WTC11 (cell line): ENCODE data around the gene MYL11. TPM values are rescaled to one million over a fixed set of nuclear protein-coding genes. Genes with fewer than 3 reads are reported as not detected.
A peak's percentile ranks its signal among the peaks of the same experiment; 100 is the strongest.

Experiments used
- ATAC-seq: fragments of 200-7000 bp; cut with Tn5 transposase; 2 replicates; pipeline ENCODE4 v1.10.0; 2021; ENCODE audit warnings: mild to moderate bottlenecking, moderate library complexity
- CTCF ChIA-PET: fragments of 300-600 bp; sonication (Branson Sonifier 250); formaldehyde crosslinking; loops from one replicate; lab custom pipeline; 2021; ENCODE audit warnings: antibody characterized with exemption; lab: Charles Lee
- POLR2A ChIA-PET: fragments of 350-600 bp; sonication (Branson Sonifier 250); formaldehyde crosslinking; loops from one replicate; lab custom pipeline; 2021; ENCODE audit warnings: antibody characterized with exemption; lab: Charles Lee
- DNase-seq: peaks from one replicate; pipeline ENCODE4 v3.0.0; 2021; ENCODE audit warnings: low spot score
- H3K27ac Mint-ChIP-seq: 2 replicates; pipeline ENCODE4 v1.8.0; 2021; ENCODE audit warnings: mixed read lengths
- H3K27me3 Mint-ChIP-seq: 2 replicates; pipeline ENCODE4 v1.8.0; 2021; ENCODE audit warnings: low read depth, mild to moderate bottlenecking, moderate library complexity, mixed read lengths
- H3K36me3 Mint-ChIP-seq: 2 replicates; pipeline ENCODE4 v1.8.0; 2021; ENCODE audit warnings: mixed read lengths
- H3K4me1 Mint-ChIP-seq: 2 replicates; pipeline ENCODE4 v1.8.0; 2022; ENCODE audit warnings: mixed read lengths
- H3K4me3 Mint-ChIP-seq: 2 replicates; pipeline ENCODE4 v1.8.0; 2021; ENCODE audit warnings: mild to moderate bottlenecking, moderate library complexity, mixed read lengths
- H3K9me3 Mint-ChIP-seq: 2 replicates; pipeline ENCODE4 v1.8.0; 2021; ENCODE audit warnings: mixed read lengths
- ATF1 ChIP-seq: sonication (generic); formaldehyde crosslinking; IDR thresholded peaks from 2 replicates; pipeline ENCODE4 v1.8.1; 2023; ENCODE audit warnings: mild to moderate bottlenecking, moderate library complexity, missing genetic modification reagents
- ETV6 ChIP-seq: sonication (generic); formaldehyde crosslinking; IDR thresholded peaks from 2 replicates; pipeline ENCODE4 v1.8.1; 2022; ENCODE audit warnings: mild to moderate bottlenecking, missing genetic modification reagents
- GRHL2 ChIP-seq: fragments of 250-450 bp; sonication (Bioruptor Pico); IDR thresholded peaks from 2 replicates; pipeline ENCODE4 v1.8.0; 2022; ENCODE audit warnings: mild to moderate bottlenecking, moderate library complexity; ENCODE audit not compliant: insufficient replicate concordance, severe bottlenecking
- GTF2I ChIP-seq: fragments of 250-450 bp; sonication (Bioruptor Pico); conservative IDR thresholded peaks from 2 replicates; pipeline ENCODE4 v1.4.0; 2021; ENCODE audit warnings: mild to moderate bottlenecking
- JAZF1 ChIP-seq: fragments of 250-450 bp; sonication (Bioruptor Pico); IDR thresholded peaks from 2 replicates; pipeline ENCODE4 v1.9.0; 2021; ENCODE audit warnings: moderate library complexity, mild to moderate bottlenecking, inconsistent platforms
- NFATC4 ChIP-seq: fragments of 250-450 bp; sonication (Bioruptor Pico); IDR thresholded peaks from 2 replicates; pipeline ENCODE4 v1.9.0; 2021; ENCODE audit warnings: mild to moderate bottlenecking
- NFYB ChIP-seq: sonication (generic); formaldehyde crosslinking; conservative IDR thresholded peaks from 2 replicates; pipeline ENCODE4 v1.8.0; 2022; ENCODE audit warnings: low read depth, missing genetic modification reagents
- NR2C2 ChIP-seq: sonication (generic); formaldehyde crosslinking; IDR thresholded peaks from 2 replicates; pipeline ENCODE4 v1.8.0; 2022; ENCODE audit warnings: mild to moderate bottlenecking, missing genetic modification reagents
- PRDM15 ChIP-seq: sonication (generic); formaldehyde crosslinking; IDR thresholded peaks from 2 replicates; pipeline ENCODE4 v1.8.0; 2022; ENCODE audit warnings: missing genetic modification reagents
- PRRX2 ChIP-seq: fragments of 250-450 bp; sonication (Bioruptor Pico); IDR thresholded peaks from 2 replicates; pipeline ENCODE4 v1.8.0; 2021; ENCODE audit warnings: mild to moderate bottlenecking
- TEAD4 ChIP-seq: sonication (generic); formaldehyde crosslinking; IDR thresholded peaks from 2 replicates; pipeline ENCODE4 v1.8.0; 2022; ENCODE audit warnings: mild to moderate bottlenecking, missing genetic modification reagents
- ZNF263 ChIP-seq: sonication (generic); formaldehyde crosslinking; IDR thresholded peaks from 2 replicates; pipeline ENCODE4 v1.8.1; 2022; ENCODE audit warnings: low read depth, mild to moderate bottlenecking, moderate library complexity, missing genetic modification reagents
- ZNF317 ChIP-seq: sonication (generic); formaldehyde crosslinking; IDR thresholded peaks from 2 replicates; pipeline ENCODE4 v1.8.1; 2023; ENCODE audit warnings: low read depth, mild to moderate bottlenecking, moderate library complexity, missing genetic modification reagents, borderline replicate concordance
- ZNF423 ChIP-seq: fragments of 250-450 bp; sonication (Bioruptor Pico); IDR thresholded peaks from 2 replicates; pipeline ENCODE4 v2.1.2; 2022; ENCODE audit warnings: mild to moderate bottlenecking, moderate library complexity
- ZNF671 ChIP-seq: fragments of 250-450 bp; sonication (Bioruptor Pico); IDR thresholded peaks from 2 replicates; pipeline ENCODE4 v1.8.0; 2021; ENCODE audit warnings: mild to moderate bottlenecking
- total RNA-seq: library from RNA; stranded (reverse); gene quantifications from 3 replicates; pipeline ENCODE4 v1.2.3, GENCODE V29; 2021
- TF ChIP-seq, protein P1 (sequence below): fragments of 250-450 bp; sonication (Bioruptor Pico); conservative IDR thresholded peaks from 2 replicates; pipeline ENCODE4 v1.9.0; 2021; ENCODE audit warnings: mild to moderate bottlenecking
- TF ChIP-seq, protein P2 (sequence below): fragments of 250-450 bp; sonication (Bioruptor Pico); IDR thresholded peaks from 2 replicates; pipeline ENCODE4 v1.9.0; 2021; ENCODE audit warnings: mild to moderate bottlenecking
- TF ChIP-seq, protein P3 (sequence below): sonication (generic); formaldehyde crosslinking; IDR thresholded peaks from 2 replicates; pipeline ENCODE4 v1.8.1; 2023; ENCODE audit warnings: mild to moderate bottlenecking, missing genetic modification reagents, moderate library complexity
- TF ChIP-seq, protein P4 (sequence below): fragments of 250-450 bp; sonication (Bioruptor Pico); IDR thresholded peaks from 2 replicates; pipeline ENCODE4 v1.9.0; 2021; ENCODE audit warnings: mild to moderate bottlenecking, borderline replicate concordance

The MYL11 gene
- total RNA-seq, 1 experiment from 2014 or later = 1.3 TPM

GRCh38 chr16:30354423-30355143, 20.0 kb upstream of the MYL11 start (continued):
- TF ChIP-seq, protein P1, sequence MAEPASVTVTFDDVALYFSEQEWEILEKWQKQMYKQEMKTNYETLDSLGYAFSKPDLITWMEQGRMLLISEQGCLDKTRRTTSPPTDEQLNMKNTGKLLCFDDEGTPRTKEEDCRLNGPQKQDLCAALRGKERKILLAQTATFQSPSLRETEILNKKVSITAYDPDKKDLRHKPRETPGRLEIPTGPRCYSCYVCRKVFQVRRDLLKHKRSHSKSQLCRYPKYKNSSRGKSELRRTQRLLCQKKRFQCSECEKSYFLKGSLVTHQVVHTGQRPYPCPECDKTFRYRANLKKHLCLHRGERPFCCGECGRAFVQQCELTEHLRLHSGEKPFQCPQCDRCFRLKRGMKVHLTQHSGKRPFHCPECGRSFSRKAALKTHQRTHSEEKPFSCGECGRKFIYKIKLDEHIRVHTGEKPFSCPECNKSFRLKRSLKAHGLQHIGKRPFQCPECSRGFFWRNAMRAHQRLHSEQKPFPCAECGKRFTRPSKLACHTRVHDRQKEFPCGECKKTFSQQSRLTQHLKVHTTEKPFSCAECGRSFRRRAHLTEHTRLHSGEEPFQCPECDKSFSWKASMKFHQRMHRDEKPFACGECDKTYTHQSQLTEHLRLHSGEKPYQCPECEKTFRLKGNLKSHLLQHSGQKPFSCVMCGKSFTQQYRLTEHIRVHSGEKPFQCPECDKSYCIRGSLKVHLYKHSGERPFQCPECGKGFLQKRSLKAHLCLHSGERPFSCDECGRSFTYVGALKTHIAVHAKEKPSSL (CRISPR knock-in tag) = no peak

DNA sequence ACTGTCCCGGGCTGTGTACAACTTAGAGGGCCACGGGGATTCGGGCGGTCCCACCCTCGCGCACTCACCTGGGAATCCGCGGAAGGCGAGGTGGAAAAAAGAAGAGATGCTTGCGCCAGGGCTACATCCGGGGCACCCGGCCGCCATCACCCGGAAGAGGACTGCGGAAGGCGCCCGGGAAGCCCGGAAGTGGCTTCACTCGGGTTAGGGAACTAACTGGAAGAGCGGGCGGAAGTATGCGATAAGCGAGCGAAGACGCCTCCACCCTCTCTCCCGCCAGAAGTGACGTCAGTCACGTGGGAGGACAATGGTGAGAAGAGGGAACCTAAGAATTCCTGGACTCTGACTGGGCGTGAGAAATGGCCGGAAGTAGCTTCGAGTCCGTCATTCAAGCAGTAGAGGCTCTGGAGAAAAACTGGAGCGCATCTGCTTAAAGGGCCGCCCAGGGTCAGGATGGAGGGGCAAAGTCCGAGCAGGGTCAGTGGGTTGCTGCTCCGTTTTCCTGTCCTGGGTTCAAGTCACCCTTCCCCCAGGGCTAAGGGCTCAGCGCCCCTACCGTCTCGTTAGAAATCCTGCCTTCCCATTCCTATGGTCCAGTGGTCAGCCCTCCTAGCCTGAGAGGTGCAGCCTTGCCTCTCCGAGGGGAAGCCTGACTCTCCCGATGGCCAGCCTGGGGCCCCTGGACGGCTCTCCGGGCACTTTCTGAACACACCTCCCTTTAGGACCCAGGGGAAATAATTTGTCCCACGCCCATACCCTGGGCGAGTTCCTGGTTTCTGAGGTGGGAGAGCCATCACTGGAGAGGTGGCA, 19.3 kb upstream of the MYL11 start, which contains the start of gene CD2BP2:
CD2BP2 (minus strand) TSS at position 165 of the 810 bp plus-strand sequence. CDS start 627 bp downstream, outside the sequence.
- Mint-ChIP-seq H3K9me3 (no peaks in the 10 kb centered on the region), H3K4me1 (peaks cover 26% of the 10 kb centered on the region), H3K27me3 (no peaks in the 10 kb centered on the region; the same call in 1 of the 2 replicates), H3K27ac (peak within 1 kb of the TSS; percentile 98), H3K4me3 (peak within 1 kb of the TSS; percentile 93), H3K36me3 (peaks cover 33% of the 10 kb centered on the region)
- DNase-seq (peak; percentile 94), ATAC-seq (peak; percentile 84)
- CTCF ChIA-PET = interaction anchor here (0.6 to 5.0 kb wide), 14 partner anchors 9 to 654 kb away, joined by 3 to 28 read pairs (median 4); partner anchors contain the start of genes DCTPP1, TBC1D10B, TBX6 and ZNF48
- POLR2A ChIA-PET = interaction anchor here (0.6 to 1.8 kb wide), 6 partner anchors 9 to 44 kb away, joined by 4 to 8 read pairs (median 6); partner anchors contain the start of genes TBC1D10B and ZNF48
- TF ChIP-seq PRRX2 (CRISPR knock-in tag) = no peak
- TF ChIP-seq GTF2I (CRISPR knock-in tag) = peak; percentile 65
- TF ChIP-seq NR2C2 = peak; percentile 89
- no peak for TF ChIP-seq JAZF1 (CRISPR knock-in tag)
- TF ChIP-seq ZNF671 (CRISPR knock-in tag) = no peak
- peak; percentile 80; the same call in 1 of the 2 replicates for TF ChIP-seq ETV6 (CRISPR knock-in tag)
- TF ChIP-seq ZNF317 (CRISPR knock-in tag) = no peak
- TF ChIP-seq, protein P2, sequence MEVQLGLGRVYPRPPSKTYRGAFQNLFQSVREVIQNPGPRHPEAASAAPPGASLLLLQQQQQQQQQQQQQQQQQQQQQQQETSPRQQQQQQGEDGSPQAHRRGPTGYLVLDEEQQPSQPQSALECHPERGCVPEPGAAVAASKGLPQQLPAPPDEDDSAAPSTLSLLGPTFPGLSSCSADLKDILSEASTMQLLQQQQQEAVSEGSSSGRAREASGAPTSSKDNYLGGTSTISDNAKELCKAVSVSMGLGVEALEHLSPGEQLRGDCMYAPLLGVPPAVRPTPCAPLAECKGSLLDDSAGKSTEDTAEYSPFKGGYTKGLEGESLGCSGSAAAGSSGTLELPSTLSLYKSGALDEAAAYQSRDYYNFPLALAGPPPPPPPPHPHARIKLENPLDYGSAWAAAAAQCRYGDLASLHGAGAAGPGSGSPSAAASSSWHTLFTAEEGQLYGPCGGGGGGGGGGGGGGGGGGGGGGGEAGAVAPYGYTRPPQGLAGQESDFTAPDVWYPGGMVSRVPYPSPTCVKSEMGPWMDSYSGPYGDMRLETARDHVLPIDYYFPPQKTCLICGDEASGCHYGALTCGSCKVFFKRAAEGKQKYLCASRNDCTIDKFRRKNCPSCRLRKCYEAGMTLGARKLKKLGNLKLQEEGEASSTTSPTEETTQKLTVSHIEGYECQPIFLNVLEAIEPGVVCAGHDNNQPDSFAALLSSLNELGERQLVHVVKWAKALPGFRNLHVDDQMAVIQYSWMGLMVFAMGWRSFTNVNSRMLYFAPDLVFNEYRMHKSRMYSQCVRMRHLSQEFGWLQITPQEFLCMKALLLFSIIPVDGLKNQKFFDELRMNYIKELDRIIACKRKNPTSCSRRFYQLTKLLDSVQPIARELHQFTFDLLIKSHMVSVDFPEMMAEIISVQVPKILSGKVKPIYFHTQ (CRISPR knock-in tag) = peak; percentile 66; the same call in 1 of the 2 replicates
- TF ChIP-seq, protein P3, sequence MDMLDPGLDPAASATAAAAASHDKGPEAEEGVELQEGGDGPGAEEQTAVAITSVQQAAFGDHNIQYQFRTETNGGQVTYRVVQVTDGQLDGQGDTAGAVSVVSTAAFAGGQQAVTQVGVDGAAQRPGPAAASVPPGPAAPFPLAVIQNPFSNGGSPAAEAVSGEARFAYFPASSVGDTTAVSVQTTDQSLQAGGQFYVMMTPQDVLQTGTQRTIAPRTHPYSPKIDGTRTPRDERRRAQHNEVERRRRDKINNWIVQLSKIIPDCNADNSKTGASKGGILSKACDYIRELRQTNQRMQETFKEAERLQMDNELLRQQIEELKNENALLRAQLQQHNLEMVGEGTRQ (CRISPR knock-in tag) = peak; percentile 93
- no peak for TF ChIP-seq ZNF423
- TF ChIP-seq NFYB (CRISPR knock-in tag) = no peak
- TF ChIP-seq ZNF263 = no peak
- TF ChIP-seq NFATC4 (CRISPR knock-in tag) = no peak
- no peak for TF ChIP-seq ATF1 (CRISPR knock-in tag)
- TF ChIP-seq, protein P4, sequence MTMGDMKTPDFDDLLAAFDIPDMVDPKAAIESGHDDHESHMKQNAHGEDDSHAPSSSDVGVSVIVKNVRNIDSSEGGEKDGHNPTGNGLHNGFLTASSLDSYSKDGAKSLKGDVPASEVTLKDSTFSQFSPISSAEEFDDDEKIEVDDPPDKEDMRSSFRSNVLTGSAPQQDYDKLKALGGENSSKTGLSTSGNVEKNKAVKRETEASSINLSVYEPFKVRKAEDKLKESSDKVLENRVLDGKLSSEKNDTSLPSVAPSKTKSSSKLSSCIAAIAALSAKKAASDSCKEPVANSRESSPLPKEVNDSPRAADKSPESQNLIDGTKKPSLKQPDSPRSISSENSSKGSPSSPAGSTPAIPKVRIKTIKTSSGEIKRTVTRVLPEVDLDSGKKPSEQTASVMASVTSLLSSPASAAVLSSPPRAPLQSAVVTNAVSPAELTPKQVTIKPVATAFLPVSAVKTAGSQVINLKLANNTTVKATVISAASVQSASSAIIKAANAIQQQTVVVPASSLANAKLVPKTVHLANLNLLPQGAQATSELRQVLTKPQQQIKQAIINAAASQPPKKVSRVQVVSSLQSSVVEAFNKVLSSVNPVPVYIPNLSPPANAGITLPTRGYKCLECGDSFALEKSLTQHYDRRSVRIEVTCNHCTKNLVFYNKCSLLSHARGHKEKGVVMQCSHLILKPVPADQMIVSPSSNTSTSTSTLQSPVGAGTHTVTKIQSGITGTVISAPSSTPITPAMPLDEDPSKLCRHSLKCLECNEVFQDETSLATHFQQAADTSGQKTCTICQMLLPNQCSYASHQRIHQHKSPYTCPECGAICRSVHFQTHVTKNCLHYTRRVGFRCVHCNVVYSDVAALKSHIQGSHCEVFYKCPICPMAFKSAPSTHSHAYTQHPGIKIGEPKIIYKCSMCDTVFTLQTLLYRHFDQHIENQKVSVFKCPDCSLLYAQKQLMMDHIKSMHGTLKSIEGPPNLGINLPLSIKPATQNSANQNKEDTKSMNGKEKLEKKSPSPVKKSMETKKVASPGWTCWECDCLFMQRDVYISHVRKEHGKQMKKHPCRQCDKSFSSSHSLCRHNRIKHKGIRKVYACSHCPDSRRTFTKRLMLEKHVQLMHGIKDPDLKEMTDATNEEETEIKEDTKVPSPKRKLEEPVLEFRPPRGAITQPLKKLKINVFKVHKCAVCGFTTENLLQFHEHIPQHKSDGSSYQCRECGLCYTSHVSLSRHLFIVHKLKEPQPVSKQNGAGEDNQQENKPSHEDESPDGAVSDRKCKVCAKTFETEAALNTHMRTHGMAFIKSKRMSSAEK (CRISPR knock-in tag) = no peak
- no peak for TF ChIP-seq GRHL2 (CRISPR knock-in tag)
- no peak for TF ChIP-seq TEAD4 (CRISPR knock-in tag)
- TF ChIP-seq PRDM15 (CRISPR knock-in tag) = peak; percentile 66
